ENCODE measurements around the gene TMEM248.
A peak's percentile ranks its signal among the peaks of the same experiment; 100 is the strongest.
"Not testable (repeated sequence)": the region's sequence is repeated elsewhere in the genome, so short reads cannot be mapped to it uniquely, and the experiment has no call there.

The TMEM248 gene

GRCh38 chr7:66952343-66953043 is 31.5 kb downstream of the TMEM248 start:
- DNase-seq = no peak

GRCh38 chr7:66953044-66953427 is 32.0 kb downstream of the TMEM248 start:
- DNase-seq = no peak

GRCh38 chr7:66957595-66958290 is 36.7 kb downstream of the TMEM248 start:
- no peak for DNase-seq

- DNase-seq = no peak
Measured at GRCh38 chr7:66958538-66959350, 37.7 kb downstream of the TMEM248 start.

GRCh38 chr7:66960192-66960591 is 39.2 kb downstream of the TMEM248 start:
- DNase-seq = no peak

- DNase-seq = no peak
Measured at GRCh38 chr7:66961096-66961495, 40.1 kb downstream of the TMEM248 start.

GRCh38 chr7:66964411-66964810 is 43.4 kb downstream of the TMEM248 start:
- no peak for DNase-seq

GRCh38 chr7:66967029-66967428 is 46.0 kb downstream of the TMEM248 start:
- no peak for DNase-seq

GRCh38 chr7:66969001-66969400 is 48.0 kb downstream of the TMEM248 start:
- not testable (repeated sequence) for DNase-seq

- DNase-seq = no peak
Measured at GRCh38 chr7:66970310-66970709, 49.3 kb downstream of the TMEM248 start.

GRCh38 chr7:66974986-66975590 is 54.1 kb downstream of the TMEM248 start:
- no peak for DNase-seq

GRCh38 chr7:66978312-66978711 is 57.3 kb downstream of the TMEM248 start:
- not testable (repeated sequence) for DNase-seq

- DNase-seq = not testable (repeated sequence)
Measured at GRCh38 chr7:66979013-66979412, 58.0 kb downstream of the TMEM248 start.

- DNase-seq = not testable (repeated sequence)
Measured at GRCh38 chr7:66980336-66980735, 59.3 kb downstream of the TMEM248 start.

GRCh38 chr7:66989552-66989951 is 68.5 kb downstream of the TMEM248 start:
- not testable (repeated sequence) for DNase-seq

- not testable (repeated sequence) for DNase-seq
Measured at GRCh38 chr7:66994051-66994450, 73.0 kb downstream of the TMEM248 start.

GRCh38 chr7:66994691-66995049 is 73.6 kb downstream of the TMEM248 start:
- peak; percentile 36 to 48 for DNase-seq

GRCh38 chr7:66995050-66995776 is 74.2 kb downstream of the TMEM248 start, which contains the start of gene SBDS:
TSS of gene SBDS (minus strand) at chr7:66995586. CDS start at chr7:66995417, 169 bp downstream.
- DNase-seq = peak; percentile 90 to 91

GRCh38 chr7:66996444-66997191 is 75.6 kb downstream of the TMEM248 start, which contains the start of gene TYW1:
TSS of gene TYW1 (plus strand) at chr7:66996833. CDS start at chr7:66996979, 146 bp downstream.
- peak; percentile 97 to 99 for DNase-seq

- not testable (repeated sequence) for DNase-seq
Measured at GRCh38 chr7:67000601-67001258, 79.7 kb downstream of the TMEM248 start.

- not testable (repeated sequence) for DNase-seq
Measured at GRCh38 chr7:67004145-67004544, 83.1 kb downstream of the TMEM248 start.

Data from activated CD4-positive, alpha-beta T cell treated with anti-CD3 and anti-CD28 coated beads, Interleukin-2, amount 50 U/mL, for 4 hours (primary cell).